Measurements from ENCODE around the gene TNPO2.

GRCh38 chr19:12698138-12698537 lies 25.6 kb downstream of the TNPO2 start:
- no peak for TF ChIP-seq POLR2A (IDR thresholded peaks at IDR 0.05)
- TF ChIP-seq, protein P1, sequence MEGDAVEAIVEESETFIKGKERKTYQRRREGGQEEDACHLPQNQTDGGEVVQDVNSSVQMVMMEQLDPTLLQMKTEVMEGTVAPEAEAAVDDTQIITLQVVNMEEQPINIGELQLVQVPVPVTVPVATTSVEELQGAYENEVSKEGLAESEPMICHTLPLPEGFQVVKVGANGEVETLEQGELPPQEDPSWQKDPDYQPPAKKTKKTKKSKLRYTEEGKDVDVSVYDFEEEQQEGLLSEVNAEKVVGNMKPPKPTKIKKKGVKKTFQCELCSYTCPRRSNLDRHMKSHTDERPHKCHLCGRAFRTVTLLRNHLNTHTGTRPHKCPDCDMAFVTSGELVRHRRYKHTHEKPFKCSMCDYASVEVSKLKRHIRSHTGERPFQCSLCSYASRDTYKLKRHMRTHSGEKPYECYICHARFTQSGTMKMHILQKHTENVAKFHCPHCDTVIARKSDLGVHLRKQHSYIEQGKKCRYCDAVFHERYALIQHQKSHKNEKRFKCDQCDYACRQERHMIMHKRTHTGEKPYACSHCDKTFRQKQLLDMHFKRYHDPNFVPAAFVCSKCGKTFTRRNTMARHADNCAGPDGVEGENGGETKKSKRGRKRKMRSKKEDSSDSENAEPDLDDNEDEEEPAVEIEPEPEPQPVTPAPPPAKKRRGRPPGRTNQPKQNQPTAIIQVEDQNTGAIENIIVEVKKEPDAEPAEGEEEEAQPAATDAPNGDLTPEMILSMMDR (IDR thresholded peaks at IDR 0.05) = no peak

Data from body of pancreas (tissue), 4 donors.